ENCODE results near the gene PIM1.

DNA sequence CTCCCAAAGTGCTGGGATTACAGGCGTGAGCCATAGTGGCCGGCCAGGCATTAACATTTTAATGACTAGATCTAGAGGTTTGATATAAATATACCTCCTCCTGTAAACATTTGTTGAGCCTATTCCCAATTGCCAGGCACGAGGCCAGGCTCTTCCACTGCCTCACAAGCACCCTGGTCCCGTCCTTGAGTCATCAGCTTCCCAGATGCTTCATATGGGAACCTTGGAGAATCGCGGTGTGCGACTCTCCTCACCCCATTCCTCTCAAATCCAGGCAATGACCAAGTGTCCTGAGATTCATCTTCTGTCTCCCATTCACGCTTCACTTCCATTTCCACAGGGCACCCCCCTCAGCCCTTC, 35.9 kb upstream of the PIM1 start:
- TF ChIP-seq, protein P1, sequence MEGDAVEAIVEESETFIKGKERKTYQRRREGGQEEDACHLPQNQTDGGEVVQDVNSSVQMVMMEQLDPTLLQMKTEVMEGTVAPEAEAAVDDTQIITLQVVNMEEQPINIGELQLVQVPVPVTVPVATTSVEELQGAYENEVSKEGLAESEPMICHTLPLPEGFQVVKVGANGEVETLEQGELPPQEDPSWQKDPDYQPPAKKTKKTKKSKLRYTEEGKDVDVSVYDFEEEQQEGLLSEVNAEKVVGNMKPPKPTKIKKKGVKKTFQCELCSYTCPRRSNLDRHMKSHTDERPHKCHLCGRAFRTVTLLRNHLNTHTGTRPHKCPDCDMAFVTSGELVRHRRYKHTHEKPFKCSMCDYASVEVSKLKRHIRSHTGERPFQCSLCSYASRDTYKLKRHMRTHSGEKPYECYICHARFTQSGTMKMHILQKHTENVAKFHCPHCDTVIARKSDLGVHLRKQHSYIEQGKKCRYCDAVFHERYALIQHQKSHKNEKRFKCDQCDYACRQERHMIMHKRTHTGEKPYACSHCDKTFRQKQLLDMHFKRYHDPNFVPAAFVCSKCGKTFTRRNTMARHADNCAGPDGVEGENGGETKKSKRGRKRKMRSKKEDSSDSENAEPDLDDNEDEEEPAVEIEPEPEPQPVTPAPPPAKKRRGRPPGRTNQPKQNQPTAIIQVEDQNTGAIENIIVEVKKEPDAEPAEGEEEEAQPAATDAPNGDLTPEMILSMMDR (IDR thresholded peaks at IDR 0.05) = no peak
- TF ChIP-seq POLR2AphosphoS5 (IDR thresholded peaks at IDR 0.05) (no peak), POLR2A (IDR thresholded peaks at IDR 0.05) (no peak)

Data from breast epithelium (tissue), 3 donors.